HCT116 (cell line): ENCODE data around the gene SOCS3. TPM values are rescaled to one million over a fixed set of nuclear protein-coding genes. Genes with fewer than 3 reads are reported as not detected.

Source experiments
- ATAC-seq: fragments of 200-7000 bp; cut with Tn5 transposase; 2 replicates; pipeline ENCODE4 v1.9.1; 2020; ENCODE audit warnings: mild to moderate bottlenecking, moderate library complexity
- BruUV-seq: library from RNA; stranded (reverse); fragments of 400-500 nt; replicated peaks from 2 replicates; lab custom pipeline; 2021; lab: Mats Ljungman, UMichigan
- CTCF ChIA-PET: fragments of 300-600 bp; sonication (Branson Sonifier 250); formaldehyde crosslinking; loops from one replicate; lab custom pipeline; 2021; ENCODE audit warnings: antibody characterized with exemption; lab: Charles Lee
- POLR2A ChIA-PET: fragments of 300-600, 350-600 bp; sonication (Branson Sonifier 250); formaldehyde crosslinking; loops from one replicate; lab custom pipeline; 2021; ENCODE audit warnings: antibody characterized with exemption; lab: Charles Lee
- RAD21 ChIA-PET, 2 experiments: fragments of 300-600 bp; sonication (Branson Sonifier 250); formaldehyde crosslinking; loops; one replicate each; lab custom pipeline; 2023; ENCODE audit warnings: low total read pairs in 2 of 2; ENCODE audit not compliant: uncharacterized antibody in 2 of 2, unreplicated experiment in 2 of 2, low non-redundant PET in 1 of 2; lab: Charles Lee
- DNase-seq: peaks from one replicate; pipeline ENCODE4 v3.0.0-alpha.2; 2010; ENCODE audit warnings: low read depth, low spot score
- H2AFZ ChIP-seq: fragments of 200-600 bp; shearing (Covaris generic), sonication (generic); 2 replicates; pipeline ENCODE4 v1.6.1; 2017; ENCODE audit warnings: low read depth, mixed run types, mixed read lengths, antibody characterized with exemption, low read length; ENCODE audit not compliant: poor library complexity, severe bottlenecking
- H3K27ac ChIP-seq: 2 replicates; pipeline ENCODE4 v1.5.1; 2012; ENCODE audit warnings: low read depth, low read length
- H3K27me3 ChIP-seq: fragments of 200-600 bp; sonication (generic); 2 replicates; pipeline ENCODE4 v1.6.1; 2016; ENCODE audit warnings: mixed run types, low read length, mixed read lengths; ENCODE audit not compliant: insufficient read depth
- H3K36me3 ChIP-seq, 2 experiments: fragments of 200-500 bp in 1 of 2; fragments of 200-600 bp in 1 of 2; sonication (Bioruptor generic) in 1 of 2; sonication (generic) in 1 of 2; 2 replicates each; pipeline versions ENCODE4 v1.5.1 to v1.6.1; 2014 to 2016; ENCODE audit warnings: low read length in 2 of 2, inconsistent platforms in 1 of 2, mixed read lengths in 1 of 2, mixed run types in 1 of 2; ENCODE audit not compliant: insufficient read depth in 2 of 2, control insufficient read depth in 1 of 2
- H3K4me1 ChIP-seq, 2 experiments: fragments of 200-600 bp in 1 of 2; sonication (generic) in 1 of 2; 2 replicates each; pipeline versions ENCODE4 v1.5.1 to v1.6.1; 2012 to 2017; ENCODE audit warnings: low read length in 2 of 2, inconsistent platforms in 1 of 2, mild to moderate bottlenecking in 1 of 2, mixed read lengths in 1 of 2, mixed run types in 1 of 2, moderate library complexity in 1 of 2; ENCODE audit not compliant: insufficient read depth in 2 of 2, control insufficient read depth in 1 of 2
- H3K4me2 ChIP-seq: fragments of 200-600 bp; sonication (generic); 2 replicates; pipeline ENCODE4 v1.6.1; 2017; ENCODE audit warnings: mixed run types, low read length, mixed read lengths
- H3K4me3 ChIP-seq, 2 experiments: fragments of 200-600 bp in 1 of 2; sonication (generic) in 1 of 2; replicated peaks in 1 of 2; 2 replicates each; pipeline ENCODE4 v1.5.1; 2011 to 2016; ENCODE audit warnings: low read length in 2 of 2, control low read depth in 1 of 2, low read depth in 1 of 2, mild to moderate bottlenecking in 1 of 2, mixed read lengths in 1 of 2, mixed run types in 1 of 2
- H3K79me2 ChIP-seq: fragments of 200-600 bp; sonication (generic); 2 replicates; pipeline ENCODE4 v1.6.1; 2017; ENCODE audit warnings: mild to moderate bottlenecking, mixed run types, low read length, moderate library complexity, mixed read lengths; ENCODE audit not compliant: insufficient read depth
- H3K9ac ChIP-seq: fragments of 200-600 bp; sonication (generic); 2 replicates; pipeline ENCODE4 v1.6.1; 2016; ENCODE audit warnings: low read length, mixed read lengths
- H3K9me2 ChIP-seq: fragments of 200-600 bp; sonication (generic), shearing (Covaris generic); 2 replicates; pipeline ENCODE4 v1.6.1; 2017; ENCODE audit warnings: mixed run types, mild to moderate bottlenecking, moderate library complexity; ENCODE audit not compliant: insufficient read depth
- H3K9me3 ChIP-seq, 2 experiments: fragments of 200-500 bp in 1 of 2; fragments of 200-600 bp in 1 of 2; sonication (Bioruptor generic) in 1 of 2; sonication (generic) in 1 of 2; 2 replicates each; pipeline ENCODE4 v1.6.1; 2014 to 2017; ENCODE audit warnings: low read length in 2 of 2, mixed read lengths in 2 of 2, inconsistent platforms in 1 of 2, low read depth in 1 of 2, mild to moderate bottlenecking in 1 of 2, mixed run types in 1 of 2, moderate library complexity in 1 of 2; ENCODE audit not compliant: control insufficient read depth in 1 of 2, insufficient read depth in 1 of 2
- H4K20me1 ChIP-seq: fragments of 200-600 bp; sonication (generic), shearing (Covaris generic); 2 replicates; pipeline ENCODE4 v1.6.1; 2017; ENCODE audit warnings: mixed run types, mild to moderate bottlenecking, moderate library complexity; ENCODE audit not compliant: insufficient read depth
- POLR2A ChIP-seq: IDR thresholded peaks from 2 replicates; pipeline ENCODE4 v1.7.0; 2011; ENCODE audit warnings: borderline replicate concordance; ENCODE audit not compliant: insufficient read depth, insufficient read length; ENCODE audit errors: extremely low read depth
- RAD21 ChIP-seq: IDR thresholded peaks from 2 replicates; pipeline ENCODE4 v1.6.1; 2012; ENCODE audit warnings: low read depth, mild to moderate bottlenecking
- intact Hi-C: fragments of 100-400 bp; cut with micrococcal nuclease; formaldehyde crosslinking; loops from 2 replicates; pipeline ENCODE4 v1.10.0; 2022
- total RNA-seq: library from RNA; stranded (reverse); gene quantifications from one replicate; pipeline ENCODE4 v1.2.1, GENCODE V29; 2021; ENCODE audit not compliant: unreplicated experiment
- TF ChIP-seq, protein P1 (sequence below), 3 experiments: fragments of 200-600 bp in 1 of 3; sonication (generic) in 1 of 3; IDR thresholded peaks in 2 of 3; conservative IDR thresholded peaks in 1 of 3; 2 replicates each; pipeline ENCODE4 v1.5.1; 2012 to 2017; ENCODE audit warnings: low read depth in 2 of 3, low read length in 2 of 3, antibody characterized with exemption in 1 of 3, borderline replicate concordance in 1 of 3, control low read depth in 1 of 3, mild to moderate bottlenecking in 1 of 3, mixed read lengths in 1 of 3, mixed run types in 1 of 3, moderate library complexity in 1 of 3; ENCODE audit not compliant: insufficient read depth in 1 of 3

The SOCS3 gene
- total RNA-seq, 1 experiment from 2014 or later = 26.7 TPM

DNA sequence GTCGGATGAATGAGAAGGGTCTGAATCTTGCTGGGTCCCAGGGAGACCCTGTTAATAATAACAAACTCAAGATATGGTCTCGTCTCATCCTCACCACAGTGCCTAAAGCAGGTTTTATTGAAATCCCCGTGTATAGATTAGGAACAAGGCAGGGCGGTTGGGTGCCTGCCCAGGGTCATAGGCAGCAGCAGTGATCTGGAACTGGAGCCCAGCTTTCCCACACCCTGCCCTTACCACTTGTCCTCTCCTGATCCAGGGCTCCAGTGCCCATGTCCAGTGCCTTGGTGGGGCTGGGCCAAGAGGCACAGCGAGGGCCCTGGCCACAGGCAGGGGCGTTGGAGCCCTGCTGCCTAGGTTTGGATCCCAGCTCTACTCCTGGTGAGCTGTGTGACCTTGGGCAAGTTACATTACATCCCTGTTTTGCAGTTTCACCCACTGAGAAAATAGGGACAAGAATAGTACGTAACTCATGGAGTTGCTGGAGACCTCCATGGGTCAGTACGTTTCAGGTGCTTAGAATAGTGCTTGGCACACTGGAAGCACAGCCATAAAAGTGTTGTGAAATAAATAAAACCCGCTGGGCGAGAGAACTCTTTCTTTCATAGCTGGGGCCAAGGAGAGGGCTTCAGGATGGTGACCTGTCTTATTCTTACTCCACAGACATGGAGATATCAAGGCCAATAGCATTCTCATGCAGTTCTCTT, 13.9 kb downstream of the SOCS3 start:
- no peaks in the 10 kb centered on the region for H3K36me3 ChIP-seq
- no peaks in the 10 kb centered on the region for H3K9me3 ChIP-seq
- TF ChIP-seq POLR2A = no peak
- ChIA-PET RAD21 (no interaction called here), POLR2A (no interaction called here), CTCF (interaction anchor here (1.8 kb wide), 1 partner anchor 15 kb away, joined by 9 read pairs; no protein-coding TSS in a partner anchor)
- no peaks in the 10 kb centered on the region for H3K27me3 ChIP-seq
- DNase-seq (no peak), ATAC-seq (no peak)
- H3K27ac ChIP-seq = no peak overlapping the region
- no TSS peak for BruUV-seq
- no peak overlapping the region for H3K9ac ChIP-seq
- peaks cover 42 to 79% of the 10 kb centered on the region in 2 experiments for H3K4me1 ChIP-seq
- no peaks in the 10 kb centered on the region for H4K20me1 ChIP-seq
- H3K4me3 ChIP-seq = no peak overlapping the region
- H3K79me2 ChIP-seq = no peaks in the 10 kb centered on the region
- intact Hi-C loops = no loop called here
- H2AFZ ChIP-seq = no peak overlapping the region
- H3K9me2 ChIP-seq = no peaks in the 10 kb centered on the region
- H3K4me2 ChIP-seq = peak overlapping the region; percentile 33

DNA sequence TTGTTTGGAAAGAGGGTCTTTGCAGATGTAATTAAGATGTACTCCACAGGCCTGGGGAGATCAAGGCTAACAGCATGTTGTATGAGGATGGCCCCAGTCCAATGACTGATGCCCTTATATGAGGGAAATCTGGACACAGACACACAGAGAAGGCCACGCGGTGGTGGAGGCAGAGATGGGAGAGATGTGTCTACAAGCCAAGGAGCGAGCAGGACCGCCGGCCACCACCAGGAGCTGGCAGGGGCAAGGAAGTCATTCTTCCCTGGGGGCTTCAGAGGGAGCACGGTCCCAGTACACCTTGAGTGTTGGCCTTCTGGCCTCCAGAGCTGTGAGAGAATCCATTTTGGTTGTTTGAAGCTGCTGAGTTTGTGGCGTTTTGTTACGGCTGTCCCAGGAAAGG, 14.7 kb downstream of the SOCS3 start:
- H3K27me3 ChIP-seq = no peaks in the 10 kb centered on the region
- H2AFZ ChIP-seq = no peak overlapping the region
- ChIA-PET CTCF (interaction anchor here (1.7 to 1.8 kb wide), 2 partner anchors 16 to 32 kb away, joined by 8 to 9 read pairs; no protein-coding TSS in a partner anchor), RAD21 (interaction anchor here in 1 of 2 experiments (1.8 kb wide), 1 partner anchor 16 kb away, joined by 8 read pairs; no protein-coding TSS in a partner anchor), POLR2A (no interaction called here)
- no peak for DNase-seq
- no peaks in the 10 kb centered on the region for H3K9me2 ChIP-seq
- no peaks in the 10 kb centered on the region for H3K79me2 ChIP-seq
- ATAC-seq = no peak
- H3K4me1 ChIP-seq = peaks cover 44 to 79% of the 10 kb centered on the region in 2 experiments
- H3K27ac ChIP-seq = no peak overlapping the region
- intact Hi-C loops = no loop called here
- no peaks in the 10 kb centered on the region for H3K9me3 ChIP-seq
- H3K36me3 ChIP-seq = no peaks in the 10 kb centered on the region
- no peak overlapping the region for H3K9ac ChIP-seq
- no peak for TF ChIP-seq RAD21
- TF ChIP-seq, protein P1, sequence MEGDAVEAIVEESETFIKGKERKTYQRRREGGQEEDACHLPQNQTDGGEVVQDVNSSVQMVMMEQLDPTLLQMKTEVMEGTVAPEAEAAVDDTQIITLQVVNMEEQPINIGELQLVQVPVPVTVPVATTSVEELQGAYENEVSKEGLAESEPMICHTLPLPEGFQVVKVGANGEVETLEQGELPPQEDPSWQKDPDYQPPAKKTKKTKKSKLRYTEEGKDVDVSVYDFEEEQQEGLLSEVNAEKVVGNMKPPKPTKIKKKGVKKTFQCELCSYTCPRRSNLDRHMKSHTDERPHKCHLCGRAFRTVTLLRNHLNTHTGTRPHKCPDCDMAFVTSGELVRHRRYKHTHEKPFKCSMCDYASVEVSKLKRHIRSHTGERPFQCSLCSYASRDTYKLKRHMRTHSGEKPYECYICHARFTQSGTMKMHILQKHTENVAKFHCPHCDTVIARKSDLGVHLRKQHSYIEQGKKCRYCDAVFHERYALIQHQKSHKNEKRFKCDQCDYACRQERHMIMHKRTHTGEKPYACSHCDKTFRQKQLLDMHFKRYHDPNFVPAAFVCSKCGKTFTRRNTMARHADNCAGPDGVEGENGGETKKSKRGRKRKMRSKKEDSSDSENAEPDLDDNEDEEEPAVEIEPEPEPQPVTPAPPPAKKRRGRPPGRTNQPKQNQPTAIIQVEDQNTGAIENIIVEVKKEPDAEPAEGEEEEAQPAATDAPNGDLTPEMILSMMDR (IDR thresholded peaks at IDR 0.05 in 2 of 3, conservative IDR thresholded peaks at IDR 0.05 in 1 of 3; ENCODE audit: borderline replicate concordance in 1 of 3, insufficient read depth in 1 of 3, low read depth in 2 of 3, low read length in 2 of 3) = 0 out of 6 replicates have a peak, but pooled peaks of 1 of the 3 experiments have one; percentile 19
- no TSS peak for BruUV-seq
- no peak overlapping the region for H3K4me3 ChIP-seq
- H3K4me2 ChIP-seq = no peak overlapping the region
- no peaks in the 10 kb centered on the region for H4K20me1 ChIP-seq
